Activated CD4-positive, alpha-beta T cell treated with anti-CD3 and anti-CD28 coated beads, Interleukin-2, amount 50 U/mL, for 1 hour (primary cell): Measurements from ENCODE around the gene CDKL5.

Source experiments
- DNase-seq: peaks from one replicate; pipeline ENCODE4 v3.0.0-alpha.2; 2020

The CDKL5 gene

GRCh38 chrX:18702362-18703195 is 277.2 kb downstream of the CDKL5 start:
- no peak for DNase-seq
